GM23338 (cell line): Measurements from ENCODE around the gene LGALS9C. TPM values are rescaled to one million over a fixed set of nuclear protein-coding genes. Genes with fewer than 3 reads are reported as not detected.
"Not testable (repeated sequence)": the region's sequence is repeated elsewhere in the genome, so short reads cannot be mapped to it uniquely, and the experiment has no call there.

ENCODE experiments used
- ATAC-seq: fragments of 200-7000 bp; cut with Tn5 transposase; 3 replicates; pipeline ENCODE4 v1.9.1; 2020
- DNase-seq: peaks from one replicate; pipeline ENCODE4 v3.0.0-alpha.2; 2015; ENCODE audit warnings: low spot score
- H2AFZ ChIP-seq: fragments of 200-600 bp; sonication (generic); 2 replicates; pipeline ENCODE4 v1.8.0; 2016; ENCODE audit warnings: antibody characterized with exemption, mild to moderate bottlenecking, moderate library complexity
- H3F3A ChIP-seq: fragments of 200-600 bp; sonication (generic); replicated peaks from 2 replicates; pipeline ENCODE4 v1.8.0; 2017; ENCODE audit warnings: antibody characterized with exemption, mixed run types, low read depth
- H3K27ac ChIP-seq: fragments of 200-600 bp; sonication (generic); 2 replicates; pipeline ENCODE4 v1.6.1; 2016; ENCODE audit warnings: low read depth
- H3K27me3 ChIP-seq: fragments of 200-600 bp; sonication (generic); 2 replicates; pipeline ENCODE4 v1.8.0; 2016; ENCODE audit warnings: mild to moderate bottlenecking, mixed run types, moderate library complexity; ENCODE audit not compliant: insufficient read depth
- H3K36me3 ChIP-seq: fragments of 200-600 bp; sonication (generic); 2 replicates; pipeline ENCODE4 v1.8.0; 2016; ENCODE audit warnings: mild to moderate bottlenecking; ENCODE audit not compliant: insufficient read depth
- H3K4me1 ChIP-seq: fragments of 200-600 bp; sonication (generic); 2 replicates; pipeline ENCODE4 v1.8.0; 2016; ENCODE audit warnings: mild to moderate bottlenecking, moderate library complexity; ENCODE audit not compliant: insufficient read depth
- H3K4me2 ChIP-seq: fragments of 200-600 bp; sonication (generic); 2 replicates; pipeline ENCODE4 v1.7.1; 2017; ENCODE audit warnings: mixed run types
- H3K4me3 ChIP-seq: fragments of 200-600 bp; sonication (generic); 2 replicates; pipeline ENCODE4 v1.6.1; 2016; ENCODE audit warnings: mixed run types
- H3K79me2 ChIP-seq: fragments of 200-600 bp; sonication (generic); replicated peaks from 2 replicates; pipeline ENCODE4 v1.8.0; 2017; ENCODE audit warnings: mild to moderate bottlenecking; ENCODE audit not compliant: insufficient read depth
- H3K9me2 ChIP-seq: fragments of 200-600 bp; sonication (generic); 2 replicates; pipeline ENCODE4 v1.8.0; 2017; ENCODE audit not compliant: insufficient read depth
- H4K20me1 ChIP-seq: fragments of 200-600 bp; sonication (generic); replicated peaks from 2 replicates; pipeline ENCODE4 v1.8.0; 2017; ENCODE audit warnings: mild to moderate bottlenecking; ENCODE audit not compliant: insufficient read depth
- H3K27ac Mint-ChIP-seq: 2 replicates; pipeline ENCODE4 v1.8.0; 2020; ENCODE audit warnings: inconsistent platforms, mild to moderate bottlenecking, moderate library complexity, mixed read lengths
- H3K27me3 Mint-ChIP-seq: 3 replicates; pipeline ENCODE4 v1.8.0; 2022; ENCODE audit warnings: low read depth, mild to moderate bottlenecking, moderate library complexity, mixed read lengths, inconsistent platforms; ENCODE audit not compliant: insufficient read depth, poor library complexity
- H3K36me3 Mint-ChIP-seq: 3 replicates; pipeline ENCODE4 v1.8.0; 2021; ENCODE audit warnings: low read depth, mild to moderate bottlenecking, inconsistent platforms, moderate library complexity, mixed read lengths
- H3K4me1 Mint-ChIP-seq: 3 replicates; pipeline ENCODE4 v1.8.0; 2020; ENCODE audit warnings: mild to moderate bottlenecking, inconsistent platforms, mixed read lengths
- H3K4me3 Mint-ChIP-seq: 3 replicates; pipeline ENCODE4 v1.8.0; 2021; ENCODE audit warnings: moderate library complexity, mild to moderate bottlenecking, inconsistent platforms, mixed read lengths
- H3K9me3 Mint-ChIP-seq: 3 replicates; pipeline ENCODE4 v1.8.0; 2020; ENCODE audit warnings: moderate library complexity, mild to moderate bottlenecking, inconsistent platforms, mixed read lengths
- polyA plus RNA-seq: library from polyadenylated mRNA; unstranded; fragments of >200 nt; fragmentation: Nextera tagmentation; extraction: Ambion mirVana; gene quantifications from 2 replicates; pipeline ENCODE4 v1.2.1, GENCODE V29; 2016
- total RNA-seq: library from RNA; depleted of rRNA; stranded (reverse); fragments of >200 nt; shearing (Covaris generic); gene quantifications from 2 replicates; pipeline ENCODE4 v1.2.3, GENCODE V29; 2014

The LGALS9C gene
- total and polyA plus RNA-seq, 2 experiments from 2014 or later = not detected

DNA sequence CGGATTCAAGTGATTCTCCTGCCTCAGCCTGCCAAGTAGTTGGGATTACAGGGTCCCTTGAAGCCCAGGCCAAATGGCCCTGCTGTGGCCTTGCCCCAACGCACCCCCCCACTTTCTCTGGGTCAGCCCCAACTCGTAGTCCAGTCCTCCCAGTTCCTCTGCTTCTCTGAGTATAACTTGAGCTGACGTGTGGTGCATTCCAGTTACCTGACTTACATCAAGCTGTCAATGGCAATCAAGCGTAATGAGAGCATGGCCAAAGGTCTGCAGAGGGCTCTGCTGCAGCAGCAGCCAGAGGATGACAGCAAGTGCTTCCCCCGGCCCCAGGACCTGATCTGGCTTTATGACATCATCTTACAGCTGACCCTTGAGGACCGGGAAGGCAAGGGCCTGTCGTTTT, 50.8 kb downstream of the LGALS9C start:
- not testable (repeated sequence) for H3K9me2 ChIP-seq, H3K4me3 ChIP-seq, H3K4me2 ChIP-seq, H3K27me3 ChIP-seq, H2AFZ ChIP-seq, H3K36me3 Mint-ChIP-seq, H4K20me1 ChIP-seq, H3F3A ChIP-seq, ATAC-seq, H3K9me3 Mint-ChIP-seq, H3K27ac ChIP-seq, DNase-seq, H3K79me2 ChIP-seq, H3K27ac Mint-ChIP-seq, H3K4me1 Mint-ChIP-seq, H3K4me1 ChIP-seq, H3K4me3 Mint-ChIP-seq, H3K27me3 Mint-ChIP-seq, H3K36me3 ChIP-seq

DNA sequence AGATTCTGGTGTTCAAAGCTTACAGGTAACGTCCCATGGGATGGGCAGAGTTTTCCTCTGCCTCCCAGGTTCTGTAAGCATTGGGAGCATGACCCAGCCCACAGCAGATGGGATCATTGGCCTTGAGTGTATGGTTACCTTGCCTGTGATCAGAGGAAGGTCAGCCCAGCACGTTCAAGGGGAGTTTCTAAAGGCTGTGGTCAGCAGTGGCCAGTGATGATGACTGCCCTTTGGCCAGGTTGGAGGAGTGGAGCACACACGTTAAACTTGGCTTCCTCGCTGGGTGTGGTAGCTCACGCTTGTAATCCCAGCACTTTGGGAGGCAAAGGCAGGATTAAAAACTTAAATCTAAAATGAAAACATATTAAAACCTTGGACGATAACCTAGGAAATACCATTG, 51.8 kb downstream of the LGALS9C start:
- H3K4me3 Mint-ChIP-seq, H3K36me3 Mint-ChIP-seq, H3K9me2 ChIP-seq, H3K36me3 ChIP-seq, H3F3A ChIP-seq, H3K9me3 Mint-ChIP-seq, H3K4me2 ChIP-seq, DNase-seq, H4K20me1 ChIP-seq, H3K4me1 Mint-ChIP-seq, H3K27ac Mint-ChIP-seq, H3K27ac ChIP-seq, H2AFZ ChIP-seq, H3K4me1 ChIP-seq, H3K27me3 ChIP-seq, H3K4me3 ChIP-seq, H3K79me2 ChIP-seq, H3K27me3 Mint-ChIP-seq, ATAC-seq: not testable (repeated sequence)

GRCh38 chr17:18528899-18529500, 52.4 kb downstream of the LGALS9C start:
- not testable (repeated sequence) for ATAC-seq, H4K20me1 ChIP-seq, H2AFZ ChIP-seq, H3F3A ChIP-seq, H3K4me3 Mint-ChIP-seq, H3K27ac Mint-ChIP-seq, H3K4me1 Mint-ChIP-seq, H3K27ac ChIP-seq, H3K4me2 ChIP-seq, H3K79me2 ChIP-seq, DNase-seq, H3K4me1 ChIP-seq, H3K36me3 Mint-ChIP-seq, H3K9me3 Mint-ChIP-seq, H3K4me3 ChIP-seq, H3K36me3 ChIP-seq, H3K9me2 ChIP-seq, H3K27me3 Mint-ChIP-seq, H3K27me3 ChIP-seq

DNA sequence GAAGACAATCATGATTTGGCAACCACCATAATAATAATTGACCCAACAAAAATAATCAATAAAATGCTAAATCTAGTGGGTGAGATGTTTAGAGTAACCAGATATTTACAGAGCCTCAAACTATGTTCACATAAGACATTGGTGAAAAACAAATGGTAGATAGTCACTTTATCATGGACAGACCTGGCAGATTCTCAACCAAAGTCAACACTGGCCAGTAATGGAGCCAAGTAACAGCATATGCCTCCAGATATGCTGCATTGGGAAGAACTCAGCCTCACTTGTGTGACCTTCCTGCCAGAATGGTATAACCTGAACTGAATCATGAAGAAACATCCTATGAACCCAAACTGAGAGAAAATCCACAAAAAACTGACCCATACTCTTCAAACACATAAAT, 53.8 kb downstream of the LGALS9C start:
- not testable (repeated sequence) for H3F3A ChIP-seq, H3K9me3 Mint-ChIP-seq, H3K4me2 ChIP-seq, H3K36me3 ChIP-seq, ATAC-seq, H3K27me3 Mint-ChIP-seq, H2AFZ ChIP-seq, H3K4me3 ChIP-seq, H3K4me3 Mint-ChIP-seq, H3K27ac Mint-ChIP-seq, H4K20me1 ChIP-seq, H3K79me2 ChIP-seq, H3K9me2 ChIP-seq, H3K4me1 ChIP-seq, H3K27ac ChIP-seq, H3K36me3 Mint-ChIP-seq, H3K4me1 Mint-ChIP-seq, DNase-seq, H3K27me3 ChIP-seq

GRCh38 chr17:18542234-18542633, 65.6 kb downstream of the LGALS9C start:
- H3K4me3 ChIP-seq, H3K4me3 Mint-ChIP-seq, ATAC-seq, H3K9me3 Mint-ChIP-seq, DNase-seq, H3K36me3 ChIP-seq, H3K27me3 Mint-ChIP-seq, H3K4me1 ChIP-seq, H3K4me1 Mint-ChIP-seq, H3K4me2 ChIP-seq, H3K9me2 ChIP-seq, H2AFZ ChIP-seq, H3F3A ChIP-seq, H4K20me1 ChIP-seq, H3K36me3 Mint-ChIP-seq, H3K27ac ChIP-seq, H3K79me2 ChIP-seq, H3K27ac Mint-ChIP-seq, H3K27me3 ChIP-seq: not testable (repeated sequence)

DNA sequence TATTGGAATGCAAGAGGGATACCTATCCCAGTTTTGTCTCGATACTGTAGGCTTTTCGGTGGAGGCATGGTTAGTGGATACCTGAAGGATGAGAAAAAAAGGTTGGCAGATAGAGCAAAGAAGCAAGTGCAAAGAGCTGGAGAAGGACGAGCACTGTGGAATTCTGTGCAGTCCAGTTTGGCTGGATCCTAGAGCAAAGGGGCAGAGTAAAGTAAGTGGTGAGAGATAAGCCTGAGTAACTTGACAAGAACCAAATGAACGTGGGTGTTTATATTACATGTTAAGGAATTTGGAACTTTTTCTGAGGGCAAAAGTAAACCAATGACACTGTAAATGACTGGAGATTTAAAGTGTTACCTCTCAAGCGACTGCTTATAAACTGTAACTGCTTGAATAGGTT, 66.3 kb downstream of the LGALS9C start:
- not testable (repeated sequence) for H3K4me3 Mint-ChIP-seq, H3K27me3 ChIP-seq, H4K20me1 ChIP-seq, H2AFZ ChIP-seq, H3K4me2 ChIP-seq, H3F3A ChIP-seq, ATAC-seq, H3K4me1 Mint-ChIP-seq, H3K9me2 ChIP-seq, H3K9me3 Mint-ChIP-seq, H3K36me3 ChIP-seq, H3K79me2 ChIP-seq, H3K4me3 ChIP-seq, H3K27ac Mint-ChIP-seq, DNase-seq, H3K27me3 Mint-ChIP-seq, H3K27ac ChIP-seq, H3K36me3 Mint-ChIP-seq, H3K4me1 ChIP-seq
